Stimulated activated CD8-positive, alpha-beta memory T cell treated with anti-CD3 and anti-CD28 coated beads, Interleukin-2, amount 100 ng/mL, for 48 hours (primary cell): ENCODE results near the gene HIBADH.

Source experiments
- DNase-seq, 2 donors: peaks; one replicate each; pipeline ENCODE4 v3.0.0-alpha.2; 2020; ENCODE audit warnings: low read depth in 2 of 2

Gene HIBADH

DNA sequence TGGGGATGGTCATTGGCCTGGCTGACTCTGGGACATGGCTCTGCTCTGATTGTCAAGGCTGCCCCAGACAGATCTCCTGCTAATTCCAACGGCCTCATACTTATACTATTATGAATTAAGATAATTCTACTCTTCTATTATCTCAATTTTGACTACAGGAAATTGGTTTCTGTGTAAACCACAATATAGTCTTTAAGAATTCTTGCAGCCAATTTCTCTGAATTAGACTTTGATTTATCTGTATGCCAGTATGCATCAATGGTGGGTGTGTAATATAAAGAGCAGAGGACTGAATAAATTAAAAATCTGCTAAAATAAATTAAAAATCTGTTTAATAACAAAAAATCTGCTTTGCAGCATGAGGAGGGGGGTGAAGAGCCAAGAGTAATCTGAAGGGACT is 27.0 kb downstream of the HIBADH start:
- no peak for DNase-seq

DNA sequence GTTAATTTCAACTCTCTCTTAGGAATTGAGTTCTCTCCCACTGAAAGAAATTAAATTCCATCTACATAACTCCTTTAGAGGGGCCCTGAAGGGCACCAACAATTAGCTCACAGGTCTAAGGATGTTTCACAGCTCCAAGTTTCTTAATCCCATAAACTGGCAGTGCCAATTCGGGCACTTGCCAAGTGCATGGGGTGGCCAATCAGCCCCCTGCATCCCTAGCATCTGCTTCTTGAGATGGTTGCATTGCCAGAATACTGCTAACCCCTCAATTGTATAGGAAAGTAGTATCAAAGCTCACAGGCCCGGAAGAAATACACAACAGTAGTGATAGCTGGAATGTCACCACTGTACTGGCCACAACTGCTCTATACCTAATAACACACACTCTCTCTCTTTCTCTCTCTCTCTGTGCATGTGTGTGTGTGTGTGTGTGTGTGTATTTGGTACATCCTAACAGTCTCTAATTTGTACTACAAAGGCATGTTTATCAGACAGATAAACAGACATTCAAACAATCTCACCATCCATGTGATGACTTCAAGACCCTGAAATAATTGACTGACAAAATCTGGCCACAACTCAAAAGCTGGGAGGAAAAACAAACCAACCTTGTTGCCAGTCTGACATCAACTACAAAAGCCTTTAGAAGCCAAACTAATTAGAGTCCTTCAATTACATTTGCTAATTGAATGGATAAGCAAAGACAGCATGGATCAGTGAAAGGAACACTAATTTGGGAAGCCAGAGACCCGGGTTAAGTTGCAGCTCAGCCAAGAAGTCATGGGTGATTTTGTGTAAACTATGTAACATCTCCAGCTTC is 27.8 kb downstream of the HIBADH start:
- DNase-seq = no peak

DNA sequence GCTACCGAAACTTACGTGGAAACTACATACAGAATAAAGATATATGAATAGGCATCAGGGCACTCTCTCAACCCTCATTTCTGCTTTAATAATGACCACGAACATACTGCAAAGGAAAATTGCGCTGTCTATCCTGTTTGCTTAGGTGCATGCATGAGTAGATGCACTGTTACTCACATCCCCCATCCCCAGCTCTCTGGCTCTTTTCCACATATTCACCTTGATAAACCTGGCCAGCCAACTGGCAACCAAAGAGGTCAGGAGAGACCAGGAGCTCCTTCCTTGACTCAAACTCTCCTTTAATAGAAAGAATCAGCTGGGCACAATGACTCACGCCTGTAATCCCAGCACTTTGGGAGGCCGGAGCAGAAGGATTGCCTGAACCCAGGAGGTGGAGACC is 29.6 kb downstream of the HIBADH start:
- DNase-seq = no peak

DNA sequence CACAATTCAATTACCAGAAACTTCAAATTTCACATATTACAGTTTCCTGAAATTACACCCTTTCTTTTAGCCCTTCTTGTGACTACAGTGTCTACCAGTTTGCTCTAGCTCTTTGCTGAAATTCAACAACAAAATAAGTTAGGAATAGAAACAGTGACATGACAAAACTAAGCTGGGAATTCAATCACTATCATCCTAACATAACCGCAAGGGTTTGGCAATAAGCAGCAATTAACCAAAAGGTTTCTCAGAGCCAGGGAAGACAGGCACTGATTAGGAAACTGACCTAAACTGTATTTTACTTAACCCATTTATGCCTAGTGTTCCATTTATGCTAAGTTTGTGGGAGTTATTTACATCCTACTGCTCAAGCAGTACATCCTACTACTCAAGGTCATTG is 31.3 kb downstream of the HIBADH start:
- no peak for DNase-seq

DNA sequence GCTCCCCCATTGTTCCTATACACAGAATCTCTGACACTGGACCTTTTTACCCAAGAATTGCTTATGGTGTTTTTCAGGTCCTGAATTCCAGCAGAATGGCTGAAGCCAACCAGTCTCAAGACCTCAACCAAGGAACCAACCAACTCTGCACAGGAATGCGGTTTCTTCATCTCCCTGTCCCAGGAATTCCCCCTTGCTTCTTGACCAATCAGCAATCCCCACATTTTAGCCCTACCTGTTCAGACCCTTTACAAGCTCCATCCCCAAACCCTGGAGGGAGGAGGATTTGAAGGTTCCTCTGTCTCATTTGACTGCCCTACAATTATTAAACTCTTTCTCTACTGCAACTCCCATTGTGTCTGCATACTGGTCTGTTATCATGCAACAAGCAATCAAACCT is 35.5 kb downstream of the HIBADH start:
- DNase-seq = no peak

- DNase-seq = no peak
These were observed 43.2 kb downstream of the HIBADH start for GRCh38 chr7:27619492-27619891.

GRCh38 chr7:27617651-27618381 is 44.9 kb downstream of the HIBADH start:
- DNase-seq = no peak

GRCh38 chr7:27616914-27617548 is 45.7 kb downstream of the HIBADH start:
- no peak for DNase-seq

DNA sequence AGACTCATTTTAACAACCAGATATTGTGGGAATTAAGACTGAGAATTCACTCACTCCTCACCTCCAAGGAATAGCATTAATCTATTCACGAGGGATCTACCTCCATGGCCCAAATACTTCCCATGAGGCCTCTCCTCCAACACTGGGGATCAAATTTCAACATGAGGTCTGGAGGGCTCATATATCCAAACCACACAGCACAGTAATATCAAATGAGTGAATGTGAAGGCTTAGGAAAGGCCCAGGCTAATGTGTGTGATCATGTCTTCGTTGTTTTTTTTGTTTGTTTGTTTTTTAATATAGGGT is 46.5 kb downstream of the HIBADH start:
- no peak for DNase-seq

DNA sequence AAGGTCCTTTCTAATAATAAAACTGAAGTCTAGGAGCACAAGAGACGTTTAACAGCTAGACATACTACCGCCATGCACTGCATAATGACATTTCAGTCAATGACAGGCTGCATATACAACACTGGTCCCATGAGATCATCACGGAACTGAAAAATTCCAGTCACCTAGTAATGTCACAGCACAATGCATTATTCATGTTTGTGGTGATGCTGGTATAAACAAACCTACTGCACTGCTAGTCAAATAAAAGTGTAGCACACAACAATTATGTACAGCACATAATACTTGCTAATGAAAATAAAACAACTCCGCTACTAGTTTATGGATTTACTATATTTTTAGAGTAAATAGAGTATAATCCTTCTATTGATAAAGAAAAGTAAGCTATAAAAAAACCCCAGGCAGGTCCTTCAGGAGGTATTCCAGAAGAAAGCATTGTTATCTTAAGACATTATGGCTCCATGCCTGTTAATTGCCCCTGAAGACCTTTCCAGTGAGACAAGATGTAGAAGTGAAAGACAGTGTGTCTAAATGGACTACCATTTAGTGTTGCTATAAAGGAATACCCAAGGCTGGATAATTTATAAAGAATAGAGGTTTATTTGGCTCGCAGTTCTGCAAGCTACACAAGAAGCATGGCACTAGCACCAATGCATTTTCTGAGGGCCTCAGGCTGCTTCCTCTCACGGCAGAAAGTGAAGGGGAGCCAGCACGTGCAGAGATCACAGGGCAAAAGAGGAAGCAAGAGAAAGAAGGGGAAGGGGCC is 47.1 kb downstream of the HIBADH start:
- no peak for DNase-seq

DNA sequence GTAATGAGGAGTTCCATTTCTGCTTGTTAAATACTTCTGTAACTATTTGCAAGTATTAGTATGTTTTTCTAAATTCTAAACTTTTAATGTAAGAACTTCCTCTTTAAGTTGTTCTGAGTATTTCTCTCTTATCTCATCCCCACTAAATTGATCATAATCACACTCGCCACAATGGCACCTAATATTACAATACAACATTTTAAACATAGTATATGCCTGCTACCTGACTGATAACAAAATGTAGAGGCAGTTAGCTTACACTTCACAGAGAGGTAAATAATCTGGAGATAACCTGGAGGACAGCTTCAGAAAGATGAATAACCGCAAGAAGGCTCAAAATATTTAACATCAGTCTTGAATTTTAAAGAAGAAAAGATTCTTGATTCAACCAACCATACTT is 48.6 kb downstream of the HIBADH start:
- DNase-seq = no peak

DNA sequence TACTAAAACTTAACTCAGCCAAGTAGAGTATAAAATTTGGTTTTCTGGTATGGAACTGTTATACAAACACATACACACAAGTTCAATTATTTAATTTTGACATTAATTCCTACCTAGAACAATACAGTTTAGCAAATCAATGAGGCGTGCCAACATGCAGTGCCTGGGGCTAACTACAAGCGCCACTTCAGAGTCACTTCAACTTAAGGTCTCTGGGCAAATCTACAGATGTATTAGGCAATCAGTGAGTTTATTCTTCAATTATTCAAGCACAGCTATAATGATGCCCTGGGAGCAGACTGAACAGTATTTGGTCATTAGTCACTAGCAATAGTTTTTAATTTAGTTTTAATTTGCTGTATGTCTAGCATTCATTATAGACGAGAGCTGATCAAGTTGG is 51.6 kb downstream of the HIBADH start:
- no peak for DNase-seq

- no peak for DNase-seq
These were observed 53.7 kb downstream of the HIBADH start for GRCh38 chr7:27608776-27609495.

- no peak for DNase-seq
These were observed 55.5 kb downstream of the HIBADH start for GRCh38 chr7:27607210-27607606.

- no peak for DNase-seq
These were observed 56.1 kb downstream of the HIBADH start for GRCh38 chr7:27606270-27607209.

GRCh38 chr7:27605689-27606269 is 56.9 kb downstream of the HIBADH start:
- DNase-seq = no peak

DNA sequence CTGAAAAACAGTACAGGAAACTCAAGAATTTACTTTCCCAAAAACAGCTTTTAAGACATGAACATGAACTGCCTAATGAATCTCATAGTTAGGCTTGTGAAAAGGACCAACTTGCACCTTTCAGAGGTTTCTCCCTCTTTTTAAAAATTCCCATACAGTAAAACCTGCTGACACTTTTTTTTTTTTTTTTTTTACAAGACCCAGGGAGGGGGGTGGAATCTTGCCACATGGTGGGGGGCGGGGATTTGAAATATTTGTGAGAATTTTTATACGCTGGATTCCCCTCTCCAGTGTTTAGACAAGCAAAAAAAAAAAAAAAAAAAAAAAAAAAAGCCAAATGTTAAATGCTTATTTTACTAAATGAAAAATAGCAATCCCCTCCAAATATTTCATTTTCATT is 57.4 kb downstream of the HIBADH start:
- no peak for DNase-seq

DNA sequence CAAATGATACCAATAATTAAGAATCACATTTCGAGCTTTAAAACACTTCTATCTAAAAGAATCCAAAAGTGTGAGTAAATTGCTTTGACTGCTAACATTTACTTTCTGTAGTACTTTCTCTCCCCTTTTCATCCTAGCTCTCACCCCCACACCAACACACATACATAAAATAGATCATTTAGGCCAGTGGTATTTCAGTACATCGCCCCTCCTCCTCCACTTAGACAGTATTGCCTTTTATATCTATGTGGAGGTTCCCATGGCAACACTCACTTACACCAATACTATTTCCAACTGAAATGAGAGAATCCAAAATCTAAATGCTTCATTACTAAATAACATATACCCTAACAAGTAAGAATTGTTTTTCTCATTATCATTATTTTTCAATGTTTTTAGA is 58.9 kb downstream of the HIBADH start:
- no peak for DNase-seq

DNA sequence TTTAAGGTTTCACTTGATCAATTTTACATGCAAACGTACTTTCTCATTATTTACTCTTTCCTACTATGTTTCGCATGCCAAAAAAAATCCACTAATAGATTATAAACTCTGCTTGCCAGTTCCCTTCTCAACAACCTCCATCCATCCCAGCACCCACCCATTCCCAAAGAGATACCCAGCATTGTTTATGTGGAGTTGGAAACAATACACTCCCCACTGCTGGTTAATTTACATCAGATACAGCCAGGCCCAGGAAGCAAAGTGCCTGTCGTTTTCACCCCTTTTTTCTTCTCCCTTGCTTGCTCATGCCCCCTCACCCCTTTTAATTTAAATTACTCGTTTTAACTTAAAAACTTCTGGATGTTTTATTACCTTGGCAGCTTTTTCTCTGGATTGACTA is 59.9 kb downstream of the HIBADH start:
- DNase-seq = no peak

GRCh38 chr7:27601217-27601616 is 61.5 kb downstream of the HIBADH start:
- DNase-seq = no peak
